ENCODE measurements around the gene SLC25A30. TPM values are rescaled to one million over a fixed set of nuclear protein-coding genes. Genes with fewer than 3 reads are reported as not detected.

Gene SLC25A30
- total RNA-seq, 2 donors from 2014 or later, result 9.9 to 12.4 TPM

GRCh38 chr13:45454204-45454603 lies 36.0 kb upstream of the SLC25A30 start:
- H3K36me3 ChIP-seq (ENCODE audit: control insufficient read depth, insufficient read depth, low read length), result no peaks in the 10 kb centered on the region
- peaks cover 9% of the 10 kb centered on the region for H3K27me3 Mint-ChIP-seq (ENCODE audit: insufficient read depth)

GRCh38 chr13:45451282-45451681 lies 33.1 kb upstream of the SLC25A30 start:
- Mint-ChIP-seq H3K9me3 (no peaks in the 10 kb centered on the region), H3K36me3 (ENCODE audit: low read depth) (no peaks in the 10 kb centered on the region), H3K27me3 (ENCODE audit: insufficient read depth) (peaks cover 1% of the 10 kb centered on the region), H3K4me1 (peaks cover 38% of the 10 kb centered on the region), H3K27ac (no peak overlapping the region), H3K4me3 (no peak overlapping the region)
- TF ChIP-seq CTCF (conservative IDR thresholded peaks at IDR 0.05), result no peak
- Histone ChIP-seq H3K9me3 (ENCODE audit: control insufficient read depth, low read length) (no peaks in the 10 kb centered on the region), H3K27ac (ENCODE audit: low read depth, low read length) (no peak overlapping the region), H3K4me3 (ENCODE audit: low read length) (no peak overlapping the region), H3K36me3 (ENCODE audit: control insufficient read depth, insufficient read depth, low read length) (no peaks in the 10 kb centered on the region), H3K27me3 (ENCODE audit: control insufficient read depth, insufficient read depth, low read length, poor library complexity, severe bottlenecking) (no peaks in the 10 kb centered on the region), H3K4me1 (ENCODE audit: control insufficient read depth, insufficient read depth, low read length) (peaks cover 21% of the 10 kb centered on the region), H3K9ac (ENCODE audit: extremely low read depth, low read length, poor library complexity, severe bottlenecking) (no peak overlapping the region)
- WGBS, 2 experiments (ENCODE audit: insufficient coverage in 1 of 2, insufficient read length in 1 of 2), result 95 to 96% methylated on average over 2 to 4 of the region's 4 CpGs
- no peak for DNase-seq

More at GRCh38 chr13:45454204-45454603, 36.0 kb upstream of the SLC25A30 start:
- H3K27ac ChIP-seq (ENCODE audit: low read depth, low read length), result no peak overlapping the region
- no peaks in the 10 kb centered on the region for H3K27me3 ChIP-seq (ENCODE audit: control insufficient read depth, insufficient read depth, low read length, poor library complexity, severe bottlenecking)
- TF ChIP-seq CTCF (conservative IDR thresholded peaks at IDR 0.05), result no peak
- 78 to 79% methylated on average over 7 of the region's 7 CpGs for WGBS, 2 experiments (ENCODE audit: insufficient coverage in 1 of 2, insufficient read length in 1 of 2)
- H3K27ac Mint-ChIP-seq, result no peak overlapping the region
- peaks cover 6% of the 10 kb centered on the region for H3K9me3 Mint-ChIP-seq
- no peak overlapping the region for H3K4me3 Mint-ChIP-seq
- H3K4me1 ChIP-seq (ENCODE audit: control insufficient read depth, insufficient read depth, low read length), result peaks cover 6% of the 10 kb centered on the region
- no peak for DNase-seq
- no peak overlapping the region for H3K9ac ChIP-seq (ENCODE audit: extremely low read depth, low read length, poor library complexity, severe bottlenecking)
- H3K4me1 Mint-ChIP-seq, result peaks cover 20% of the 10 kb centered on the region
- no peak overlapping the region for H3K4me3 ChIP-seq (ENCODE audit: low read length)
- no peaks in the 10 kb centered on the region for H3K36me3 Mint-ChIP-seq (ENCODE audit: low read depth)
- peaks cover 7% of the 10 kb centered on the region for H3K9me3 ChIP-seq (ENCODE audit: control insufficient read depth, low read length)

- H3K36me3 Mint-ChIP-seq (ENCODE audit: low read depth), result no peaks in the 10 kb centered on the region
These were observed 30.9 kb upstream of the SLC25A30 start for GRCh38 chr13:45448965-45449559.

More at GRCh38 chr13:45448965-45449559, 30.9 kb upstream of the SLC25A30 start:
- Histone ChIP-seq H3K36me3 (ENCODE audit: control insufficient read depth, insufficient read depth, low read length) (no peaks in the 10 kb centered on the region), H3K4me3 (ENCODE audit: low read length) (no peak overlapping the region), H3K27me3 (ENCODE audit: control insufficient read depth, insufficient read depth, low read length, poor library complexity, severe bottlenecking) (no peaks in the 10 kb centered on the region), H3K4me1 (ENCODE audit: control insufficient read depth, insufficient read depth, low read length) (peaks cover 18% of the 10 kb centered on the region), H3K27ac (ENCODE audit: low read depth, low read length) (no peak overlapping the region), H3K9me3 (ENCODE audit: control insufficient read depth, low read length) (no peaks in the 10 kb centered on the region), H3K9ac (ENCODE audit: extremely low read depth, low read length, poor library complexity, severe bottlenecking) (no peak overlapping the region)
- H3K4me1 Mint-ChIP-seq, result peaks cover 33% of the 10 kb centered on the region
- no peaks in the 10 kb centered on the region for H3K9me3 Mint-ChIP-seq
- H3K27me3 Mint-ChIP-seq (ENCODE audit: insufficient read depth), result peaks cover 11% of the 10 kb centered on the region
- TF ChIP-seq CTCF (conservative IDR thresholded peaks at IDR 0.05), result no peak
- no peak for DNase-seq
- WGBS, 2 experiments (ENCODE audit: insufficient coverage in 1 of 2, insufficient read length in 1 of 2), result 88 to 100% methylated on average over 1 of the region's 1 CpG
- no peak overlapping the region for H3K4me3 Mint-ChIP-seq
- peak overlapping the region; percentile 0 for H3K27ac Mint-ChIP-seq

All from endodermal cell (in vitro differentiated cells).